Measurements from ENCODE around the gene ZNF777. TPM values are rescaled to one million over a fixed set of nuclear protein-coding genes. Genes with fewer than 3 reads are reported as not detected.

Gene ZNF777
- total and polyA plus RNA-seq, 2 of the 4 experiments (the other 2 are of a cell fraction) = 3.2 to 6.5 TPM

- CTCF ChIA-PET = no interaction called here
- Histone ChIP-seq H3K9ac (ENCODE audit: low read depth, low read length) (no peak overlapping the region), H4K91ac (ENCODE audit: insufficient read depth, low read depth, low read length) (no peak overlapping the region), H4K8ac (ENCODE audit: low read depth in 2 of 2, low read length in 2 of 2) (no peak overlapping the region), H3K27me3 (ENCODE audit: control insufficient read depth, insufficient read depth, low read length) (no peaks in the 10 kb centered on the region), H3K56ac (ENCODE audit: extremely low read depth, insufficient read depth, low read length) (no peak overlapping the region), H3K79me1 (ENCODE audit: low read depth in 1 of 2, low read length in 2 of 2) (peaks cover 23 to 33% of the 10 kb centered on the region in 2 experiments), H3K9me1 (ENCODE audit: insufficient read depth, low read length) (peaks cover 9% of the 10 kb centered on the region), H2AFZ (replicated peaks; ENCODE audit: low read length, poor library complexity) (no peak overlapping the region), H4K5ac (ENCODE audit: low read depth, low read length) (no peak overlapping the region), H2BK15ac (ENCODE audit: low read depth, low read length) (no peak overlapping the region), H3K4me3 (ENCODE audit: insufficient read depth, low read depth, low read length) (no peak overlapping the region), H2BK120ac (ENCODE audit: low read depth, low read length) (no peak overlapping the region), H2BK5ac (ENCODE audit: low read depth, low read length, poor library complexity, severe bottlenecking) (no peak overlapping the region), H3K27ac (ENCODE audit: insufficient read depth, low read length) (no peak overlapping the region), H2AK9ac (replicated peaks; ENCODE audit: low read depth, low read length, poor library complexity) (no peak overlapping the region), H2BK20ac (ENCODE audit: low read depth, low read length) (no peak overlapping the region), H3K14ac (replicated peaks; ENCODE audit: low read depth, low read length) (no peak overlapping the region), H3K4me1 (ENCODE audit: control insufficient read depth, insufficient read depth, low read length) (peaks cover 11% of the 10 kb centered on the region), H3K4me2 (ENCODE audit: low read depth, low read length) (no peak overlapping the region), H3K9me3 (ENCODE audit: control insufficient read depth, insufficient read depth, low read length) (no peaks in the 10 kb centered on the region), H2AK5ac (ENCODE audit: low read depth, low read length) (no peak overlapping the region), H3K23ac (ENCODE audit: low read depth, low read length) (no peak overlapping the region), H3K4ac (ENCODE audit: low read depth, low read length) (no peak overlapping the region), H3K18ac (ENCODE audit: low read depth, low read length) (no peak overlapping the region), H3K36me3 (ENCODE audit: control insufficient read depth, insufficient read depth, low read length) (peaks cover 48% of the 10 kb centered on the region), H4K20me1 (ENCODE audit: insufficient read depth, low read length) (peaks cover 16% of the 10 kb centered on the region)
- in situ Hi-C loops (cut with MboI; ENCODE audit: low sequenced_read_pairs) = no loop called here
- DNase-seq = no peak
- TF ChIP-seq RAD21 (IDR thresholded peaks at IDR 0.05; ENCODE audit: low read length) = no peak
- TF ChIP-seq BHLHE40 (IDR thresholded peaks at IDR 0.05; ENCODE audit: low read depth, low read length) = no peak
- no peak for TF ChIP-seq FOS (IDR thresholded peaks at IDR 0.05; ENCODE audit: low read depth, low read length)
- TF ChIP-seq USF2 (IDR thresholded peaks at IDR 0.05; ENCODE audit: low read depth, low read length) = no peak
- TF ChIP-seq MAFK (IDR thresholded peaks at IDR 0.05; ENCODE audit: low read depth, low read length) = no peak
- no peak for TF ChIP-seq RCOR1 (IDR thresholded peaks at IDR 0.05; ENCODE audit: insufficient replicate concordance, low read length)
- no peak for ATAC-seq (ENCODE audit: low read depth)
- BruUV-seq (replicated peaks) = no TSS peak
- dilution Hi-C loops (cut with HindIII; ENCODE audit: low sequenced_read_pairs, unreplicated experiment) = no loop called here
- POLR2A ChIA-PET (ENCODE audit: unreplicated experiment) = no interaction called here
- WGBS, 2 experiments (ENCODE audit: extremely low coverage in 2 of 2, insufficient read length in 1 of 2) = no CpG with 5 or more reads among the region's 9 CpGs
- intact Hi-C loops (cut with micrococcal nuclease) = no loop called here
Measured at GRCh38 chr7:149493366-149493765, 32.5 kb upstream of the ZNF777 start.

All from IMR-90 (cell line).